ENCODE measurements around the gene STUM. TPM values are rescaled to one million over a fixed set of nuclear protein-coding genes. Genes with fewer than 3 reads are reported as not detected.

Gene STUM
- total and polyA plus RNA-seq, 10 of the 15 experiments (the other 5 are each of a cell fraction or from before 2014, with no cell fraction given): under 0.01 to 0.15 (median 0.09) TPM; not detected in 5

DNA sequence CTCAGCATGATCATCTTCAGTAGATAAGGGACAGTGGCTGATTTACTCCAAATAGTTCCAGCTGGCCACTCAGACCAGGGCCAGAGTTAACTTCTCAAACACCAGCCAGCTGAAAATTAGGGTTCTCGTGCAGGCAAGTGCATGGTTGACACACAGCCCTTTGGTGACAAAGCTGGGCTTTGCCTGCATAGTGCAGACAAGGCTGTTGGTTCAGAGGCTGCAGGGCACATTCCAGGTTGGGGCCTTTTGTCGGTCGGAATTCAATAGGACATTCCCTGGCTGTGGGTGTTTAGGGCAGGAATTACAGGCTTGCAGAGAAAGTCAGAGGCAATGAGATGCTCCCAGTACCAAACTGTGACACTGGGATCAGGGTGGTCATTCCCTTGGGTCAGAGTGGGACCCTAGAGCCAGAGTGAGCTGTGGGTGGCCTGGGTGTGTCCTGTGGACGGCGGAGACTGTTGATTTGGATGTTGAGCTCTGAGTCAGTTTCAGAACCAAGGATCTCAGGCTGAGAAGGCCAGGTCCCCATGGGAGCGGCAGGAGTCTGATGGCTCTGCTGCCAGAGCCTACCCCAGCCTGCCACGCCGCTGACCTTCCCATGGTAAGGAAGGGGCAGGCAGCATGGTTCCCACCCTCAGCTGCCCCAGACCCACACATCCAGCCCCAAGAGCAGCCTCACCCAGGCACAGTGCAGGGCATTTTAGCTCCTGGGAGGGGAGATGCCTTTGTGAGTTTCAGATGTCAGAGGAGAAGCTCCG is 56.2 kb downstream of the STUM start (continued):
- TF ChIP-seq, protein P1, sequence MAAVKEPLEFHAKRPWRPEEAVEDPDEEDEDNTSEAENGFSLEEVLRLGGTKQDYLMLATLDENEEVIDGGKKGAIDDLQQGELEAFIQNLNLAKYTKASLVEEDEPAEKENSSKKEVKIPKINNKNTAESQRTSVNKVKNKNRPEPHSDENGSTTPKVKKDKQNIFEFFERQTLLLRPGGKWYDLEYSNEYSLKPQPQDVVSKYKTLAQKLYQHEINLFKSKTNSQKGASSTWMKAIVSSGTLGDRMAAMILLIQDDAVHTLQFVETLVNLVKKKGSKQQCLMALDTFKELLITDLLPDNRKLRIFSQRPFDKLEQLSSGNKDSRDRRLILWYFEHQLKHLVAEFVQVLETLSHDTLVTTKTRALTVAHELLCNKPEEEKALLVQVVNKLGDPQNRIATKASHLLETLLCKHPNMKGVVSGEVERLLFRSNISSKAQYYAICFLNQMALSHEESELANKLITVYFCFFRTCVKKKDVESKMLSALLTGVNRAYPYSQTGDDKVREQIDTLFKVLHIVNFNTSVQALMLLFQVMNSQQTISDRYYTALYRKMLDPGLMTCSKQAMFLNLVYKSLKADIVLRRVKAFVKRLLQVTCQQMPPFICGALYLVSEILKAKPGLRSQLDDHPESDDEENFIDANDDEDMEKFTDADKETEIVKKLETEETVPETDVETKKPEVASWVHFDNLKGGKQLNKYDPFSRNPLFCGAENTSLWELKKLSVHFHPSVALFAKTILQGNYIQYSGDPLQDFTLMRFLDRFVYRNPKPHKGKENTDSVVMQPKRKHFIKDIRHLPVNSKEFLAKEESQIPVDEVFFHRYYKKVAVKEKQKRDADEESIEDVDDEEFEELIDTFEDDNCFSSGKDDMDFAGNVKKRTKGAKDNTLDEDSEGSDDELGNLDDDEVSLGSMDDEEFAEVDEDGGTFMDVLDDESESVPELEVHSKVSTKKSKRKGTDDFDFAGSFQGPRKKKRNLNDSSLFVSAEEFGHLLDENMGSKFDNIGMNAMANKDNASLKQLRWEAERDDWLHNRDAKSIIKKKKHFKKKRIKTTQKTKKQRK (IDR thresholded peaks at IDR 0.05; ENCODE audit: low read depth, low read length): no peak
- TF ChIP-seq LARP7 (IDR thresholded peaks at IDR 0.05): no peak

GRCh38 chr1:226605318-226605950 is 56.9 kb downstream of the STUM start:
- Histone ChIP-seq H3K9me3 (replicated peaks; ENCODE audit: control insufficient read depth, insufficient read depth, low read length) (no peaks in the 10 kb centered on the region), H3K4me3 (no peak overlapping the region), H4K20me1 (ENCODE audit: control insufficient read depth, insufficient read depth) (no peaks in the 10 kb centered on the region; the same call in 1 of the 2 replicates), H3K79me2 (ENCODE audit: control insufficient read depth, insufficient read depth, low read length) (no peaks in the 10 kb centered on the region), H2AFZ (ENCODE audit: control insufficient read depth, low read depth, low read length) (no peak overlapping the region), H3K27me3 (replicated peaks in 1 of 2; ENCODE audit: control insufficient read depth in 2 of 2, insufficient read depth in 2 of 2, low read length in 1 of 2) (peaks cover 0 to 4% of the 10 kb centered on the region in 2 experiments), H3K27ac (ENCODE audit: control insufficient read depth, insufficient read depth) (no peak overlapping the region), H3K9ac (ENCODE audit: control insufficient read depth, insufficient read depth, low read length) (no peak overlapping the region), H3K36me3 (ENCODE audit: control insufficient read depth in 2 of 2, insufficient read depth in 2 of 2, low read length in 1 of 2) (no peaks in the 10 kb centered on the region), H3K4me1 (ENCODE audit: control insufficient read depth, insufficient read depth, low read length) (no peaks in the 10 kb centered on the region), H3K4me2 (ENCODE audit: control insufficient read depth, insufficient read depth) (no peak overlapping the region)
- POLR2A ChIA-PET: no interaction called here
- ATAC-seq (no peak), DNase-seq (ENCODE audit: low read depth, low spot score) (no peak), FAIRE-seq (no peak)
- 34% methylated on average over 9 of the region's 9 CpGs for WGBS (ENCODE audit: insufficient coverage, insufficient replicate concordance, low lambda C conversion rate, missing lambda C conversion rate)
- in situ Hi-C loops (cut with MboI) (no loop called here), intact Hi-C loops (cut with micrococcal nuclease; ENCODE audit: unreplicated experiment) (loop anchor here (5.0 to 10.0 kb wide), 2 partner anchors 58 to 481 kb away; partner anchors contain the start of gene STUM)
- CTCF ChIA-PET: interaction anchor here (0.6 to 1.2 kb wide), 2 partner anchors 180 to 480 kb away, joined by 3 to 4 read pairs; no protein-coding TSS in a partner anchor
- SMC1A ChIA-PET (ENCODE audit: uncharacterized antibody, unreplicated experiment): interaction anchor here (1.0 kb wide), 1 partner anchor 23 kb away, joined by 3 read pairs; no protein-coding TSS in a partner anchor
- RAD21 ChIA-PET (ENCODE audit: unreplicated experiment): interaction anchor here (1.3 kb wide), 1 partner anchor 58 kb away, joined by 3 read pairs; no protein-coding TSS in a partner anchor
- BruUV-seq (replicated peaks): no TSS peak
- TF ChIP-seq SMC3 (IDR thresholded peaks at IDR 0.05; ENCODE audit: borderline replicate concordance, low read length): no peak
- no peak for TF ChIP-seq HDAC6 (IDR thresholded peaks at IDR 0.05; ENCODE audit: unreplicated experiment)
- no peak for TF ChIP-seq SMAD1 (IDR thresholded peaks at IDR 0.05; ENCODE audit: low read depth, partially characterized antibody)
- TF ChIP-seq WRNIP1 (IDR thresholded peaks at IDR 0.05; ENCODE audit: borderline replicate concordance, low read depth, low read length): no peak
- TF ChIP-seq IRF3 (IDR thresholded peaks at IDR 0.05): no peak
- TF ChIP-seq, protein P2, sequence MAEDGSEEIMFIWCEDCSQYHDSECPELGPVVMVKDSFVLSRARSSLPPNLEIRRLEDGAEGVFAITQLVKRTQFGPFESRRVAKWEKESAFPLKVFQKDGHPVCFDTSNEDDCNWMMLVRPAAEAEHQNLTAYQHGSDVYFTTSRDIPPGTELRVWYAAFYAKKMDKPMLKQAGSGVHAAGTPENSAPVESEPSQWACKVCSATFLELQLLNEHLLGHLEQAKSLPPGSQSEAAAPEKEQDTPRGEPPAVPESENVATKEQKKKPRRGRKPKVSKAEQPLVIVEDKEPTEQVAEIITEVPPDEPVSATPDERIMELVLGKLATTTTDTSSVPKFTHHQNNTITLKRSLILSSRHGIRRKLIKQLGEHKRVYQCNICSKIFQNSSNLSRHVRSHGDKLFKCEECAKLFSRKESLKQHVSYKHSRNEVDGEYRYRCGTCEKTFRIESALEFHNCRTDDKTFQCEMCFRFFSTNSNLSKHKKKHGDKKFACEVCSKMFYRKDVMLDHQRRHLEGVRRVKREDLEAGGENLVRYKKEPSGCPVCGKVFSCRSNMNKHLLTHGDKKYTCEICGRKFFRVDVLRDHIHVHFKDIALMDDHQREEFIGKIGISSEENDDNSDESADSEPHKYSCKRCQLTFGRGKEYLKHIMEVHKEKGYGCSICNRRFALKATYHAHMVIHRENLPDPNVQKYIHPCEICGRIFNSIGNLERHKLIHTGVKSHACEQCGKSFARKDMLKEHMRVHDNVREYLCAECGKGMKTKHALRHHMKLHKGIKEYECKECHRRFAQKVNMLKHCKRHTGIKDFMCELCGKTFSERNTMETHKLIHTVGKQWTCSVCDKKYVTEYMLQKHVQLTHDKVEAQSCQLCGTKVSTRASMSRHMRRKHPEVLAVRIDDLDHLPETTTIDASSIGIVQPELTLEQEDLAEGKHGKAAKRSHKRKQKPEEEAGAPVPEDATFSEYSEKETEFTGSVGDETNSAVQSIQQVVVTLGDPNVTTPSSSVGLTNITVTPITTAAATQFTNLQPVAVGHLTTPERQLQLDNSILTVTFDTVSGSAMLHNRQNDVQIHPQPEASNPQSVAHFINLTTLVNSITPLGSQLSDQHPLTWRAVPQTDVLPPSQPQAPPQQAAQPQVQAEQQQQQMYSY (CRISPR knock-in tag; IDR thresholded peaks at IDR 0.05): no peak
